ENCODE results near the gene NACC2. TPM values are rescaled to one million over a fixed set of nuclear protein-coding genes. Genes with fewer than 3 reads are reported as not detected.
A peak's percentile ranks its signal among the peaks of the same experiment; 100 is the strongest.

Gene NACC2
- total and polyA plus RNA-seq, 9 of the 15 experiments (the other 6 are each of a cell fraction or from before 2014, with no cell fraction given), result 0.70 to 25.1 (median 5.6) TPM

DNA sequence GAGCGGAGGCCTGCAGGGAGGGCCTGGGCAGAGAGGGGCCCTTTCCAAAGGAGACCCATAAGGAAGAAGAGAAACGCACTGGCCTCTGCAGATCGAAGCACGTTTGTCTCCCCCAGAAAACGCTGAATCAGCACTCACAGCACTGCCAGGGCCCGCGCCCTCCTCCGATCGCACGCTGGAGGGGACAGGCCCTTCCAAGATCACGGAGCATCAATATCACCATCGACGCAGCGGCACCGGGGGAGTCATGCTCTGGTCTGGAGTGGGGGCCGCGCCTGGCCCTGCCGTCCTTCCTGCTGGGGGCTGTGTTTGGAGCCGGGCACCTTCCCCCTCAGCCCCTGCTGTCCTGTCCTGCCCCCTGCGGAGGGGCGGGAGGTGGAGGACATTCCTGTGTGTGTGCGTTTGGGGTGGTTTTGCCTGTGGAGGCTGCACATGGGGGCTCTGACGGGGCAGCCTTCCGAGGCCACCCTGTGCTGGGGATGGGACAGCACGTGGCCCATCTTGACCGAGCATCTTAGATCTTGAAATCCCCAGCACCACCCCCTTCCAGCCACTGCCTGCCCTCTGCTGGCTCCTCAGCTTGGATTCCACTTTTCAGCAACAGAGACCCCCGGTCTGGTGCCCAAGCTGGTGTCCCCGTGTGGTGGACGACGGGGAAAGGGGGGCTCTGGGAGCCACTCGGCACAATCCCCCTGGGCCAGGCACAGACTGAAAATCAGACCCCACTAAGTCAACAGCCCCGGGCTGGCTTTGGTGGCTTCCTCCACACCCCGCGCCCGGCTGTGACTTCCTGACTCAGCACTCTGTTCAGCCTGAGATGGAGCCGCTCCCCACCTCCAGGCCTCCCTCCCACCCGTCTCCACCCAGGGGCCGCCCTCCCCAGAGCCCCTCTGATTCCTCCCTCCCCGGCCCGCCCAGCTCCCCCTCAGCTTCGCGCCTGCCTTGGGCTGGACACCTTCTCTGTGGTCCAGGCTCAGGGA is 15.3 kb upstream of the NACC2 start (continued):
- TF ChIP-seq, protein P1, sequence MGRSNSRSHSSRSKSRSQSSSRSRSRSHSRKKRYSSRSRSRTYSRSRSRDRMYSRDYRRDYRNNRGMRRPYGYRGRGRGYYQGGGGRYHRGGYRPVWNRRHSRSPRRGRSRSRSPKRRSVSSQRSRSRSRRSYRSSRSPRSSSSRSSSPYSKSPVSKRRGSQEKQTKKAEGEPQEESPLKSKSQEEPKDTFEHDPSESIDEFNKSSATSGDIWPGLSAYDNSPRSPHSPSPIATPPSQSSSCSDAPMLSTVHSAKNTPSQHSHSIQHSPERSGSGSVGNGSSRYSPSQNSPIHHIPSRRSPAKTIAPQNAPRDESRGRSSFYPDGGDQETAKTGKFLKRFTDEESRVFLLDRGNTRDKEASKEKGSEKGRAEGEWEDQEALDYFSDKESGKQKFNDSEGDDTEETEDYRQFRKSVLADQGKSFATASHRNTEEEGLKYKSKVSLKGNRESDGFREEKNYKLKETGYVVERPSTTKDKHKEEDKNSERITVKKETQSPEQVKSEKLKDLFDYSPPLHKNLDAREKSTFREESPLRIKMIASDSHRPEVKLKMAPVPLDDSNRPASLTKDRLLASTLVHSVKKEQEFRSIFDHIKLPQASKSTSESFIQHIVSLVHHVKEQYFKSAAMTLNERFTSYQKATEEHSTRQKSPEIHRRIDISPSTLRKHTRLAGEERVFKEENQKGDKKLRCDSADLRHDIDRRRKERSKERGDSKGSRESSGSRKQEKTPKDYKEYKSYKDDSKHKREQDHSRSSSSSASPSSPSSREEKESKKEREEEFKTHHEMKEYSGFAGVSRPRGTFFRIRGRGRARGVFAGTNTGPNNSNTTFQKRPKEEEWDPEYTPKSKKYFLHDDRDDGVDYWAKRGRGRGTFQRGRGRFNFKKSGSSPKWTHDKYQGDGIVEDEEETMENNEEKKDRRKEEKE (IDR thresholded peaks at IDR 0.05; ENCODE audit: borderline replicate concordance in 1 of 2, control insufficient read depth in 1 of 2, low read depth in 2 of 2, low read length in 1 of 2), result no peak
- no peak for TF ChIP-seq PRPF4 (IDR thresholded peaks at IDR 0.05; ENCODE audit: insufficient read depth, low read depth, low read length, poor library complexity, severe bottlenecking)
- TF ChIP-seq RBM15 (IDR thresholded peaks at IDR 0.05; ENCODE audit: insufficient read depth, low read length), result no peak
- TF ChIP-seq TAF9B (IDR thresholded peaks at IDR 0.05; ENCODE audit: partially characterized antibody), result no peak
- peak; percentile 100 for TF ChIP-seq ZNF316 (IDR thresholded peaks at IDR 0.05)
- no peak for TF ChIP-seq HEY1 (CRISPR knock-in tag; IDR thresholded peaks at IDR 0.05; ENCODE audit: borderline replicate concordance)
- TF ChIP-seq HMG20A (CRISPR knock-in tag; conservative IDR thresholded peaks at IDR 0.05), result no peak
- TF ChIP-seq MAFG (tag; conservative IDR thresholded peaks at IDR 0.05), result peak; percentile 98
- TF ChIP-seq TEAD4 (IDR thresholded peaks at IDR 0.05; ENCODE audit: low read length), result no peak
- no peak for TF ChIP-seq TEAD4 (CRISPR knock-in tag; IDR thresholded peaks at IDR 0.05; ENCODE audit: borderline replicate concordance)
- no peak for TF ChIP-seq ZNF785 (CRISPR knock-in tag; IDR thresholded peaks at IDR 0.05)
- TF ChIP-seq, protein P2, sequence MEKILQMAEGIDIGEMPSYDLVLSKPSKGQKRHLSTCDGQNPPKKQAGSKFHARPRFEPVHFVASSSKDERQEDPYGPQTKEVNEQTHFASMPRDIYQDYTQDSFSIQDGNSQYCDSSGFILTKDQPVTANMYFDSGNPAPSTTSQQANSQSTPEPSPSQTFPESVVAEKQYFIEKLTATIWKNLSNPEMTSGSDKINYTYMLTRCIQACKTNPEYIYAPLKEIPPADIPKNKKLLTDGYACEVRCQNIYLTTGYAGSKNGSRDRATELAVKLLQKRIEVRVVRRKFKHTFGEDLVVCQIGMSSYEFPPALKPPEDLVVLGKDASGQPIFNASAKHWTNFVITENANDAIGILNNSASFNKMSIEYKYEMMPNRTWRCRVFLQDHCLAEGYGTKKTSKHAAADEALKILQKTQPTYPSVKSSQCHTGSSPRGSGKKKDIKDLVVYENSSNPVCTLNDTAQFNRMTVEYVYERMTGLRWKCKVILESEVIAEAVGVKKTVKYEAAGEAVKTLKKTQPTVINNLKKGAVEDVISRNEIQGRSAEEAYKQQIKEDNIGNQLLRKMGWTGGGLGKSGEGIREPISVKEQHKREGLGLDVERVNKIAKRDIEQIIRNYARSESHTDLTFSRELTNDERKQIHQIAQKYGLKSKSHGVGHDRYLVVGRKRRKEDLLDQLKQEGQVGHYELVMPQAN (IDR thresholded peaks at IDR 0.05; ENCODE audit: borderline replicate concordance), result no peak
- TF ChIP-seq CEBPG (CRISPR knock-in tag; IDR thresholded peaks at IDR 0.05), result no peak
- TF ChIP-seq CEBPG (tag; conservative IDR thresholded peaks at IDR 0.05 in 1 of 2, IDR thresholded peaks at IDR 0.05 in 1 of 2), result no peak
- no peak for TF ChIP-seq EP300 (IDR thresholded peaks at IDR 0.05; ENCODE audit: low read length)
- no peak for TF ChIP-seq NR2C2 (CRISPR knock-in tag; IDR thresholded peaks at IDR 0.05)
- 0 out of 2 replicates have a peak, but pooled peaks have one; percentile 10 for TF ChIP-seq NR2C2 (tag; IDR thresholded peaks at IDR 0.05)
- no peak for TF ChIP-seq FOS (IDR thresholded peaks at IDR 0.05; ENCODE audit: extremely low read depth, insufficient read length)
- TF ChIP-seq ZC3H4 (CRISPR knock-in tag; IDR thresholded peaks at IDR 0.05; ENCODE audit: borderline replicate concordance), result no peak
- TF ChIP-seq XRCC4 (IDR thresholded peaks at IDR 0.05; ENCODE audit: extremely low read depth, insufficient read depth, insufficient read length), result no peak
- TF ChIP-seq STAT5A (IDR thresholded peaks at IDR 0.05; ENCODE audit: borderline replicate concordance, low read length), result no peak
- TF ChIP-seq ETV6 (IDR thresholded peaks at IDR 0.05; ENCODE audit: borderline replicate concordance in 1 of 2, low read depth in 2 of 2, low read length in 1 of 2), result no peak
- TF ChIP-seq ETV6 (CRISPR knock-in tag; IDR thresholded peaks at IDR 0.05; ENCODE audit: borderline replicate concordance), result no peak

Measured in K562 (cell line).